HG03378 (cell line): ENCODE measurements around the gene POP5.
A peak's percentile ranks its signal among the peaks of the same experiment; 100 is the strongest.
"Not testable (repeated sequence)": the region's sequence is repeated elsewhere in the genome, so short reads cannot be mapped to it uniquely, and the experiment has no call there.

Source experiments
- ATAC-seq: cut with Tn5 transposase; IDR thresholded peaks from one replicate; pipeline ENCODE4 v1.9.1; 2021; ENCODE audit warnings: mild to moderate bottlenecking, moderate library complexity; ENCODE audit not compliant: unreplicated experiment

The POP5 gene, protein sequence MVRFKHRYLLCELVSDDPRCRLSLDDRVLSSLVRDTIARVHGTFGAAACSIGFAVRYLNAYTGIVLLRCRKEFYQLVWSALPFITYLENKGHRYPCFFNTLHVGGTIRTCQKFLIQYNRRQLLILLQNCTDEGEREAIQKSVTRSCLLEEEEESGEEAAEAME

DNA sequence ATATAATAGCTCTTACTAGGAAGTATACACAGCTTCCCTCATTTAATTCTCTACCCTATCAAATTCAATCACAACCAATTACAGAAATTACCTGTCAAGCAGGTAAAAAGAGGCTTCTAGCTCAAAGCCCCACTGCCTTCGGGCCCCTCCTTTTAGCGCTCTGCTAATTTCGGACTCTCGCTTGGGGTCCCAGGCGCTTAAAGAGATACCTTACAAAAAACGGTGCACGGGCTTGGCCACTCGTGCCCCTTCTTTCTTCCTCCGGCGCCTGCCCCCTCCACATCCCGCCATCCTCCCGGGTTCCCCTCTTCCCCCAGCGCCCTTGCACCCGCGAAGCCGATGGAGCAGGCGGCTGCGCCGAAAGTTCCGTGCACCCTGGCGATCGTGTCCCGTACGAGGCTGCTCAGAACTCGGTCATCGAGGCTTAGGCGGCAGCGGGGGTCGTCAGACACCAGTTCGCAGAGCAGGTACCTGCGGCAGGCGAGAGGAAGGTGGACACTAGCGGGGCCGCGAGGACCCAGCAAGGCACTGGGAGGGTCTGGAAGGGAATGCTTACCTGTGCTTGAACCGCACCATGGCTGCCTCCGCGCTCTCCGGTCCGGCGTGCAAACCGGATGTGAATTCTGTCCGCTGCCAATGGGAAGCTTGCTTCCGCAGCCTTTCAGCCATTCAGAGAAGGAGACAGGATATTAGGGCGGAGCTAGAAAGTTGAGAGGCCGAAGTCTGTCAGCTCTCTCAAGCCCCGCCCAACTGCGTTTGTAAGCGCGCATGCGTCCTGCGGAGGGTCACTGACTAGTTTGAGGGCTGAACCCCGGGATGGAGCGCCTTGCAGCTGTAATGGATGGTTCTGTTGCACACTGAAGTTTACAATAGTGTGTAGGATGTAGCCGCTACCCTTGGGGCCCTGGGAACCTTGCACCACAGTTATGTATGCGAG lies at the start of gene POP5:
Gene POP5, minus strand, starts transcription at position 616 of the 937 bp plus-strand sequence. Its CDS starts 40 bp downstream, at position 576.
- peak; percentile 90 for ATAC-seq

DNA sequence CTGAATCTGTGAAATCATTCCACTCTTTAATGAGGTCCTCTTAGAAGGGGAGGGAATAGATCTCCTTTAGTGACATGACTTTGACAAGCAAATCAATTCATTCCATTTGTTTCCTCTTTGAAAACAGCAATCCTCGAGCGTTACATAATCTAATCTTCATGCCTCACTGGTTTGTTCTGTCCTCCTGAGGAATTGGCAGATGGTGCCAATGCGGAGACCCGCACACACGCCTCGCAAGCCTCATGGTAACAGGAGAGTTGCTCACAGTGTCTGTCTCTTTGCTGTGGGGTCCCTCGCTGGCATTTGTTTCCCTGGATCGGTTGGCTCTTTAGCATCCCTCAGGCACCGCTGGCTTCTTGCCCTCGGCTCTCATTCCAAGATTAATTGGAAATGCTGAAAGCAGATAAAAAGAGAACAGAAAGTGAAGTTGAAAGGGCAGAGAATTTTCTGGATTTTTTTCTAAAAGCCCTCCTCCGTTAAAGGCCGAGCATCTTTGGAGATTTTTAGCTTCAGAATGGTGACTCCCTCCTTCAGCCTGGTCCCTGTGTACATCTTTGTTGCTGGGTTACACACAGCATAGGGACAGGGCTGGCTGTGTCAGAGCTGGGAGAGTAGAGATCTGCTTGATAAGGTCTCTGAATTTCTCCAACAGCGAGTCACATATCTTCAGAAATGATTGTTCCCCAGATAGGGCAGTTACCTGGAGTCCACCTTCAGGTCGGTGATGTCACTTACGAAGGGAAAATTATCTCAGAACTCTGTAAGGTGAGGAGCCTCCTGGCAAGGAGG lies 49.1 kb upstream of the POP5 start:
- no peak for ATAC-seq

GRCh38 chr12:120628919-120629318 lies 47.7 kb upstream of the POP5 start:
- ATAC-seq = no peak

DNA sequence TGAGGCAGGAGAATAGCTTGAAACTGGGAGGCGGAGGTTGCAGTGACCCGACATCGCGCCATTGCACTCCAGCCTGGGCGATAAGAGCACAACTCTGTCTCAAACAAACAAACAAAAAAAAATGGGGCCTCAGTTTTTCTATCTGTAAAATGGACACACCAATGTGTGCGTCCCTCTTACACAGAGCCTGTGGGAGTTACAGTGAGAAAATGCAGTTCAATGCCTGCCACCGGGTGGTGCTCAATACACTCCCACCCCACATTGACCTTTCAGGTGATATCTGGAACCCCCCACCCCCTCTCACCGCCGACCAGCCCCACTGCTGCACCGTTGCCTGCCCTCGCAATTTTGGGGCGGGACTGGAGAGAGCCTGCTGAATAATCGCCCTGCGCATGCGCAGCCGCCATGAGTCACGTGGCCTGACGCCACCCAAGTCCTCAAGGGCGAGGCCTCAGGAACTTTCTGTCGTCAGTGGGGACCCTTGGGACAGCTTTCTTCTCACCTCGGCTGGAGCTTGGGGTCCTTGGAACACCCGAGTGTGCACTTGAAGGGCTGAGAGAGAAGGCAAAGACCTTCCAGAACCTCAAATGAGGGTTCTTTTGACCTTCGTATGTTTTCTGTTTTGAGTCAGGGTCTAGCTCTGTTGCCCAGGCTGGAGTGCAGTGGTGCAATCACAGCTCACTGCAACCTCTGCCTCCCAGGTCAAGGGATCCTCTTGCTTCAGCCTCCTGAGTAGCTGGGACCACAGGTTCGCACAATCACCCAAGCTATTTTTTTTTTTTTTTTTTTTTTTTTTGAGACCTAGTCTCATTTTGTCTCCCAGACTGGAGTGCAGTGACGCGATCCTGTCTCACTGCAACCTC lies 44.6 kb upstream of the POP5 start:
- ATAC-seq = no peak

DNA sequence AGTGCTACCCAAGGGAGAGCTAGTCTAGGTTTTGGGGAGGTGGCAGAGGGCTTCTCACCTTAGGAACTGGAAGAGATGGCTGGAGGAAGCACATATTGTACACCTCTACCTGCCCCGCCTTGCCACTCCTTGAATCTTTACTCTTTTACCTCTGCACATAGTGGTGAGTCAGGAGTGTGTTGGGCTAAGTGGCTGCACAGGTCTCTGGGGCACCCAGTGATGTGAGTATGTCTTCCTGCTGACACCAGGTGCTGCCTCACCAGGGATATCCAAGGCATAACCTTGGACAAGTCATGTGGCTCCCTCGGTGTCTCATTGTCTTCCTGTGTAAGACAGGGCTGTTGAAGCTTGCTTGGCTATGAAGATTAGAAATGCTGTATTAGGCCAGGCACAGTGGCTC lies 39.4 kb upstream of the POP5 start:
- no peak for ATAC-seq

DNA sequence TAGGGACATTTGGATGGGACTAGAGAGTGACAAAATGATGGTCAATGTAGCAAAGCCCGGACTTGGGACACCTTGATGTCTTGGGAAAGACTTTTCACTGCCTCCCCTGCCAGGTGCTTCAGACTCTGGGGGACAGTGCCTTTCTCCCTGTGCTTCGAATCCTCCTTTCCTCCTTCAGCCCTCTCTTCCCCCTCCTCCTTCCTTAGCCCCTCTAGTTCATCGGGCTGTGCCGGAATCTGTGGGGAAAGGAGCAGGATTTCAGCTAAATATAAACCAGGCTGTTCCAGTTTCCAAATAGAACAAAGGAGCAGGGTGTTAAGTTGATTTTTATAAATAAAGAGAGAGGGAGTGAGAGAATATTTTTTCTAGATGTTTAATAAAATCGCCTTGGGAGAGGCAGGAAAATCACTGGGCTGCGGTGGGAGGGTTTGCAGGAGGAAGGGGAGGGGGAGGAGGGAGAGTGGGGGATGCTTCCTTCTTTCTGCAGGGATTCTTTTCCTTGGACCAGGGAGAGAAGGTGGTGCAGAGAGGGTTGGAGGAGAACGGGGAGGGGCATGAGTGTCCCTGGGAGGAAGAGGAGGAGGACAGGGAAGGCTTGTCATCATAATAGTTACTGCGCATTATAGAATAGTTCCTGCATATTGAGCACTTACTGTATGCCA lies 37.9 kb upstream of the POP5 start:
- no peak for ATAC-seq

DNA sequence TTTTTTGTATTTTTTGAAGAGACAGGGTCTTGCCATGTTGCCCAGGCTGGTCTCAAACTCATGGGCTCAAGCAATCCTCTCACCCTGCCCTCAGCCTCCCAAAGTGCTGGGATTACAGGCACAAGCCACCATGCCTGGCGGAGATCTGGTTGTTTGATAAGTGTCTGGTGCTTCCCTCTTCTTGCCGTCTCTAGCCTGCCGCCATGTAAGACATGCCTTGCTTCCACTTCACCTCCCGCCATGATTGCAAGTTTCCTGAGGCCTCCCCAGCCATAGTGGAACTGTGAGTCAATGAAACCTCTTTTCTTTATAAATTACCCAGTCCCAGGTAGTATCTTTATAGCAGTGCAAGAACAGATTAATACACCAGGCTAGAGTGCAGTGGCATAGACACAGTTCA lies 36.6 kb upstream of the POP5 start:
- not testable (repeated sequence) for ATAC-seq

- not testable (repeated sequence) for ATAC-seq
These were observed 36.0 kb upstream of the POP5 start for GRCh38 chr12:120617193-120617592.

GRCh38 chr12:120614848-120615247 lies 33.6 kb upstream of the POP5 start:
- ATAC-seq = no peak

- not testable (repeated sequence) for ATAC-seq
These were observed 30.3 kb upstream of the POP5 start for GRCh38 chr12:120611534-120611933.

DNA sequence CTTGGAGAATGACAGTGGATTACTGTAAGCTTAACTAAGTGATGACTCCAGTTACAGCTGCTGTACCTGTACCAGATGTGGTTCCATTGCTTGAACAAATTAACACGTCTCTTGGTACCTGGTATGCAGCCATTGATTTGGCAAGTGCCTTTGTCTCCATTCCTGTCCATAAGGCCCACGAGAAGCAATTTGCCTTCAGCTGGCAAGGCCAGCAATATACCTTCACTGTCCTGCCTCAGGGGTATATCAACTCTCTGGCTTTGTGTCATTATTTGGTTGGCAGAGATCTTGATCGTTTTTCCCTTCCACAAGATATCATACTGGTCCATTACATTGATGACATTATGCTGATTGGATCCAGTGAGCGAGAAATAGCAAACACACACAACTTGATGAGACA lies 29.4 kb upstream of the POP5 start:
- no peak for ATAC-seq

GRCh38 chr12:120602416-120602815 lies 21.2 kb upstream of the POP5 start:
- not testable (repeated sequence) for ATAC-seq

GRCh38 chr12:120599672-120600552 lies 18.7 kb upstream of the POP5 start:
- ATAC-seq = no peak

GRCh38 chr12:120598674-120599463 lies 17.7 kb upstream of the POP5 start:
- no peak for ATAC-seq

DNA sequence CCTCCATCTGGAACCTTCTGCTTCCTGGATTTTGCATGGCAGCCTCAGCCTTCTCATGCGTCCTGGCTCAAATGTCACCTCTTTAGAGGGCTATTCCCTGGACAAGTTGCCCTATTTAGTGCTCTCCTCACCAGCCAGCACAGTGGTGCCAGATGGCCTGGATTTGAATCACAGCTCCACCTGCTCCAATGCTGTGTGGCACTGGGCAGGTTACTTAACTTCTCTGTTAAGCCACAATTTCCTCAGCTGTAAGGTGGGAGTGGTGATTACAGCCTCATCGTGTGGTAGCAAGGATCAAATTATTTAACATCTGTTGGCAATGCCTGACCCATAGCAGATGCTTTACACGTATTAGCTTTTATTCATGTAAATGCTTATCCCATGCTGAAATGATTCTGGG lies 16.7 kb upstream of the POP5 start:
- ATAC-seq = no peak

DNA sequence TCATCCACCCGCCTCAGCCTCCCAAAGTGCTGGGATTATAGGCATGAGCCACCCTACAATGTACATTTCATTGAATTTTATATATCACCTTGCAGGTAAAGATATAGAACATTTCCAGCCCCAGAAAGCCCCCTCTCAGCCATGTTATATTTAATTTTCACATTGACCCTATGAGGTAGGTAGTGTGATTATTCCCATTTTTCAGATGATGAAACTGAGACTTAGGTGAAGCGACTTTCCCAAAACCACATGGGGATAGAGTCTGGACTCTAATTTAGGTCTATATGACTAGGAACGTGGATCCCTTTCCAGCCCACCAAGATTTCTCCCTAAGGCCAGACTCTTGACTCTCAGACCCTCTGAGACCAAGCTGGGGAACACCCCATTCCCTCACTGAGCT lies 15.7 kb upstream of the POP5 start:
- ATAC-seq = no peak

GRCh38 chr12:120592121-120593049 lies 11.2 kb upstream of the POP5 start:
- no peak for ATAC-seq
